ENCODE results near the gene RWDD3. TPM values are rescaled to one million over a fixed set of nuclear protein-coding genes. Genes with fewer than 3 reads are reported as not detected.

Gene RWDD3
- total and polyA plus RNA-seq, 2 donors (not counting 3 experiments of a cell fraction or from before 2014, with no cell fraction given) = 9.3 to 12.1 TPM

DNA sequence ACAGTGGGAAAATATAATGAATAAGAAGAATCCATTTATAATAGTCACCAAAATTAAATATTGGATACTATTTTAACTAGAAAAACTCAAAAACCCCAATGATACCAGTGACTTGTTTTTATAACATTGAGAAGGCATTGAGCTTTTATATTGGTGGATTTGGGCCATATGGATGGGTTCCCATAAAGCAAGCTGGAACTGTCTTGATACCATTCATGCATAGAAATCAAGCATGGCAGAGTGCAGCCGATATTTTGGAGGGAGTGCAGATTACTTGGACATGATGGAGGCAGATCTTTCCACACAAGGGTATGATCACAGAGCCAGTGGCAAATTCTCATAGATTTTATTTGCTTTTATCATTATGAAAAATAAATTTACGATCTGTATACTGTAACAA, 3.8 kb upstream of the RWDD3 start:
- DNase-seq (ENCODE audit: low read depth, low spot score) (no peak), FAIRE-seq (no peak)
- Histone ChIP-seq H2AFZ (ENCODE audit: low read depth, low read length) (no peak overlapping the region), H3K4me3 (replicated peaks in 1 of 3; ENCODE audit: insufficient read depth in 1 of 3, low read depth in 1 of 3, low read length in 3 of 3) (no peak overlapping the region), H3K27ac (ENCODE audit: insufficient read depth, low read depth, low read length) (no peak overlapping the region), H3K9me3 (replicated peaks; ENCODE audit: control insufficient read depth, insufficient read depth, low read length) (no peaks in the 10 kb centered on the region), H3K79me2 (ENCODE audit: control insufficient read depth, insufficient read depth, low read length) (peaks cover 2% of the 10 kb centered on the region), H3K36me3 (ENCODE audit: control insufficient read depth in 2 of 2, extremely low read depth in 1 of 2, insufficient read depth in 2 of 2, low read length in 2 of 2) (no peaks in the 10 kb centered on the region), H3K27me3 (ENCODE audit: control insufficient read depth in 2 of 2, insufficient read depth in 2 of 2, low read length in 2 of 2) (peaks cover 12% of the 10 kb centered on the region in 2 experiments), H3K9ac (replicated peaks; ENCODE audit: extremely low read depth, insufficient read depth, low read length) (no peak overlapping the region), H3K9me1 (replicated peaks; ENCODE audit: control insufficient read depth, extremely low read depth, insufficient read depth, low read length) (no peaks in the 10 kb centered on the region), H4K20me1 (replicated peaks; ENCODE audit: control insufficient read depth, extremely low read depth, insufficient read depth, low read length) (no peaks in the 10 kb centered on the region), H3K4me2 (ENCODE audit: insufficient read depth, low read length) (no peak overlapping the region), H3K4me1 (ENCODE audit: control insufficient read depth, extremely low read depth, insufficient read depth, low read length) (peaks cover 8% of the 10 kb centered on the region)
- CTCF ChIA-PET = no interaction called here
- no peak for TF ChIP-seq FOS (IDR thresholded peaks at IDR 0.05; ENCODE audit: borderline replicate concordance, insufficient read depth, low read length)
- TF ChIP-seq, protein P1, sequence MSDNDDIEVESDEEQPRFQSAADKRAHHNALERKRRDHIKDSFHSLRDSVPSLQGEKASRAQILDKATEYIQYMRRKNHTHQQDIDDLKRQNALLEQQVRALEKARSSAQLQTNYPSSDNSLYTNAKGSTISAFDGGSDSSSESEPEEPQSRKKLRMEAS (IDR thresholded peaks at IDR 0.05; ENCODE audit: insufficient read depth, insufficient read length) = no peak
- no peak for TF ChIP-seq POLR2AphosphoS5 (IDR thresholded peaks at IDR 0.05; ENCODE audit: insufficient read depth, low read depth, low read length)
- no peak for TF ChIP-seq CTCF (IDR thresholded peaks at IDR 0.05; ENCODE audit: extremely low read depth in 1 of 2, insufficient read depth in 1 of 2, low read depth in 1 of 2, low read length in 2 of 2)
- TF ChIP-seq MYC (IDR thresholded peaks at IDR 0.05; ENCODE audit: low read depth, low read length) = no peak
- TF ChIP-seq EZH2 (IDR thresholded peaks at IDR 0.05; ENCODE audit: borderline replicate concordance, low read depth, low read length, severe bottlenecking) = no peak
- TF ChIP-seq JUN (IDR thresholded peaks at IDR 0.05; ENCODE audit: borderline replicate concordance, insufficient read depth, insufficient read length, low read depth) = no peak
- TF ChIP-seq POLR2A (IDR thresholded peaks at IDR 0.05; ENCODE audit: low read depth, low read length) = no peak
- TF ChIP-seq GATA2 (IDR thresholded peaks at IDR 0.05; ENCODE audit: insufficient read depth, insufficient read length, low read depth, low read length) = no peak
- no TSS peak for BruUV-seq (replicated peaks)
- intact Hi-C loops (cut with micrococcal nuclease) = loop anchor here (10.0 kb wide), 1 partner anchor 115 kb away; the partner anchor contains the start of gene TLCD4
- dilution Hi-C loops (cut with MboI; ENCODE audit: extremely low pct_ligation_motif_present, low sequenced_read_pairs) = no loop called here
- POLR2A ChIA-PET = no interaction called here
